Naive B cell (primary cell): ENCODE measurements around the gene GATA2. TPM values are rescaled to one million over a fixed set of nuclear protein-coding genes. Genes with fewer than 3 reads are reported as not detected.

Experiments used
- ATAC-seq, 2 donors: fragments of 150-1000 bp; cut with Tn5 transposase; 2 replicates each; pipeline ENCODE4 v1.10.0; 2021; ENCODE audit warnings: low read depth in 2 of 2, mild to moderate bottlenecking in 2 of 2, moderate library complexity in 2 of 2
- DNase-seq: peaks from one replicate; pipeline ENCODE4 v3.0.0; 2022
- H3K27ac Mint-ChIP-seq, 6 donors: one replicate each; pipeline ENCODE4 v1.8.0; 2020 to 2022; ENCODE audit warnings: mild to moderate bottlenecking in 6 of 6, mixed read lengths in 6 of 6, moderate library complexity in 5 of 6, inconsistent platforms in 2 of 6
- H3K27me3 Mint-ChIP-seq, 3 donors: one replicate each; pipeline ENCODE4 v1.8.0; 2021 to 2022; ENCODE audit warnings: mixed read lengths in 3 of 3, mild to moderate bottlenecking in 1 of 3
- H3K36me3 Mint-ChIP-seq, 2 donors: one replicate each; pipeline ENCODE4 v1.8.0; 2020 to 2022; ENCODE audit warnings: mixed read lengths in 2 of 2, inconsistent platforms in 1 of 2, mild to moderate bottlenecking in 1 of 2
- H3K4me1 Mint-ChIP-seq, 3 donors: one replicate each; pipeline ENCODE4 v1.8.0; 2020 to 2022; ENCODE audit warnings: mixed read lengths in 3 of 3, inconsistent platforms in 1 of 3, mild to moderate bottlenecking in 1 of 3, moderate library complexity in 1 of 3
- H3K4me3 Mint-ChIP-seq, 8 donors: one replicate each; pipeline ENCODE4 v1.8.0; 2020 to 2022; ENCODE audit warnings: mild to moderate bottlenecking in 8 of 8, mixed read lengths in 8 of 8, moderate library complexity in 8 of 8, inconsistent platforms in 2 of 8
- H3K9me3 Mint-ChIP-seq, 7 donors: one replicate each; pipeline ENCODE4 v1.8.0; 2020 to 2022; ENCODE audit warnings: mixed read lengths in 7 of 7, mild to moderate bottlenecking in 5 of 7, inconsistent platforms in 2 of 7, moderate library complexity in 1 of 7
- polyA plus RNA-seq, 6 donors: library from polyadenylated mRNA; unstranded; fragments of 300-500 nt; fragmentation: Illumina TruSeq; gene quantifications; one replicate each; pipeline ENCODE4 v1.2.3, GENCODE V29; 2021; ENCODE audit warnings: low read depth in 6 of 6

GATA2 gene
- polyA plus RNA-seq, 6 donors from 2014 or later = 0.21 to 0.49 (median 0.28) TPM; not detected in 3

DNA sequence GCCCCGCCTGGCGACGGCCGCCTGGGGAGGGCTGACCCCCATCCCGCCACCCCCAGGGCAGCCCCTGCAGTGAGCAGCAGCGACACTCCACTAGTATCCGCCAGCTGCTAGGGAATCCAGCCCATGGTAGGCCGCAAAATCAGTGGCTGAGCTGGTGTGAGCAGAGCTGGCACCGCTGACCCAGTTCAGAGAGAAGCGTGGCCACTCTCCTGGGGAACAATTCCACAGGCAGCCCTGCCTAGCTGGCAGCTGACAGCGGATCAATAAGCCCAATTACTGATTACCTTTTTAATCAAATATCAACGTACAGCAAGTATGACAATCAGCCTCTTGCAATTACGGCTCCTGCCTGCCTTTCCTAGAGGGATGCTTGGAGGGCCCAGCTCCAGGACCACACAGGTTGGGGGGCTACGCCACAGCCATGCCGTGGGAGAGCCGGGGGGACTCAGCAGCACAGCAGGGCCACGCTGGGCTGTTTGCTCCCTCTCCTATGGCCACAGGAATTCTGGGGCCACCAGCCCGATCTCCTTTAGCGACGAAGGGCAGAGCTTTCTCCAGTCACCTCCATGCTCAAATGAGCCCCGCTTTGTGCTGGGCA is 40.2 kb downstream of the GATA2 start:
- Mint-ChIP-seq H3K27ac (peak overlapping the region in 1 of 6 donors; percentile 65), H3K4me3 (no peak overlapping the region), H3K9me3 (peaks cover 0 to 6% (median 2%) of the 10 kb centered on the region in 7 donors), H3K4me1 (peaks cover 6 to 8% (median 7%) of the 10 kb centered on the region in 3 donors), H3K27me3 (peaks cover 40 to 74% (median 71%) of the 10 kb centered on the region in 3 donors), H3K36me3 (peaks cover 0 to 6% of the 10 kb centered on the region in 2 donors)
- ATAC-seq (no peak), DNase-seq (no peak)

DNA sequence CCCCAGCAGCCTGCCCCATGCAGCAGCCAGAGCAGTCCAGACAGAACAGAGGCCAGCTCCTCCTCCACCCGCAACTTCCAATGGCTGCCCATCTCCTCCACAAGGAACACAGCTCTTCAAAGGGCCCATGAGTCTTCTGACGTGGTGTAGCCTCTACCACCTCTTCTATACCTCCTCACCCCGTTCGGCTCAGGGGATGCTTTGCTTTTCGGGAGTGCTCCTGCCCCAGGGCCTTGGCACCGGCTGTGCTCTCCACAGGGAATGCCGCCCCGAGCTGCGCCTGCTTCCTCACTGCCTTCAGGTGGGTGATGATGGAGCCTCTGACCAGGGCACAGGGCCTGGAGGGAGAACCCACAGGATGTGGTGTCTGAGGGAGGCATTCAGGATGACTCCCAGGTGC is 40.9 kb downstream of the GATA2 start:
- Mint-ChIP-seq H3K27me3 (peaks cover 40 to 69% (median 68%) of the 10 kb centered on the region in 3 donors), H3K4me3 (no peak overlapping the region), H3K9me3 (peaks cover 0 to 9% (median 4%) of the 10 kb centered on the region in 7 donors), H3K4me1 (peaks cover 6 to 15% (median 7%) of the 10 kb centered on the region in 3 donors), H3K27ac (peak overlapping the region in 1 of 6 donors; percentile 59), H3K36me3 (peaks cover 0 to 6% of the 10 kb centered on the region in 2 donors)
- DNase-seq (no peak), ATAC-seq (no peak)

DNA sequence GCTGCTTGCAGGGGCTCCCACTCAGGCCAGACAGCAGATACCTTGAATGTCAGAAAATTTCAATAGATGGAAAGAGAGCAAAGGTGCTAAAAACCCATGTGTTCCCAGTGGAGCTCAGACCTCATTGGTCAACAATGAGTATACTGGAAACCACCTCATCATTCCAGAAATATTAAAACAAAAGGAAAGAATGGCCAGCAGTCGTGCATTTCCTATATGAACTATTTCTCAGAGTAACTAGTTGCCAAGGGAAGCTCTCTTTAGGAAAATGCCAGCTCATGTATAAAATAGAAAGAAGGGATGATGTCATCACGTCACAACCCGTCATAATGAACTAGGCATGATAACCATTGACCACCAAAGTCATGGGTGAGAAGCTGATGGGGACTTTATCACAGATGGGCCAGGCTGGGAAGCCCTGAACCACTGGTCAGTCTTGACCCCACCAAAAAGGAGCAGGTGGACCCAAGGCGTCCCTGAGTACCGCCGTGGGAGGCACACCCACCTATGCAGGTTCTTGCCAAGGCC is 43.8 kb downstream of the GATA2 start:
- H3K4me3 Mint-ChIP-seq = peak overlapping the region in 1 of 8 donors; percentile 49

DNA sequence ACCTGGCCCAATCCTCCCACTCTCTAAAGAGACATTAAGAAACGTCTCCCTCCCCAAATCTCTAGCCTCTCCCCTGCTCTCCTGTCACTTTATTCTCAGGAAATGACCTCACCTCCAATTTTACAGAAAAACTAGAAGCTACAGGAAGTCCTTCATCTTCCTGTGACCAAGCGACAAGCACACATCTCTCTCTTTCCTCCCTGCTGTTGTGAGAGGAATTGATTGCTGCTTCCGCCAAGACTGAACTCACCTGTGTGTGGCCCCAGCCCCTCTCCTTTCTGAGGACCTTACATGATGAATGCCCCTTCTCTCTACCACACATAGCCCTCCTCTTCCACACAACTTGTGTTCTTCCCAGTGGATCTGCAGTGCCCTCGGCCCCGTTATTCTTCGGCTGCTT is 44.5 kb downstream of the GATA2 start:
- no peak overlapping the region for H3K4me3 Mint-ChIP-seq
- H3K9me3 Mint-ChIP-seq = peaks cover 0 to 23% (median 8%) of the 10 kb centered on the region in 7 donors
- peaks cover 6 to 15% (median 7%) of the 10 kb centered on the region in 3 donors for H3K4me1 Mint-ChIP-seq
- peaks cover 31 to 44% (median 43%) of the 10 kb centered on the region in 3 donors for H3K27me3 Mint-ChIP-seq
- peaks cover 0 to 19% of the 10 kb centered on the region in 2 donors for H3K36me3 Mint-ChIP-seq
- ATAC-seq = no peak
- H3K27ac Mint-ChIP-seq = no peak overlapping the region
- DNase-seq = no peak

More for the DNA sequence above, 43.8 kb downstream of the GATA2 start:
- Mint-ChIP-seq H3K9me3 (peaks cover 0 to 23% (median 8%) of the 10 kb centered on the region in 7 donors), H3K36me3 (peaks cover 0 to 19% of the 10 kb centered on the region in 2 donors), H3K27me3 (peaks cover 31 to 44% (median 43%) of the 10 kb centered on the region in 3 donors), H3K27ac (no peak overlapping the region), H3K4me1 (peaks cover 6 to 15% (median 7%) of the 10 kb centered on the region in 3 donors)
- DNase-seq (no peak), ATAC-seq (no peak)

DNA sequence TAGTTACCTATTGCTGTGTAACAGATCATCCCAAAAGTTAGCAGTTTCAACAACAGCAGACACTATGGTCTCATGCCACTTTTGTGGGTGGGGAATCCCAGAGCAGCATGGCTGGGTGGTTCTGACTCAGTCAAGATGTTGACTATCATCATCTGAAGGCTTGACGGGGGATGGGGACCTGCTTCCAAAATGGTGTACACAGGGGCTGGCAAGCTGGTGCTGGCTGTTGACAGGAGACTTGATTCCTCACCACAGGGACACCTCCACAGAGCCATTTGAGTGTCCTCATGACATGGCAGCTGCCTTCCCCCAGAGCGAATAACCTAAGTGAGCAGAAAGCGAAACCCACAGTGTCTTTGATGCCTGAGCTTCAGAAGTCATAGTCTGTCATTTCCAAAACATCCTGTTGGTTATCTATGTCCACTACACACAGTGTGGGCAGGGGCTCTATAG is 45.4 kb downstream of the GATA2 start:
- peaks cover 37 to 52% (median 40%) of the 10 kb centered on the region in 3 donors for H3K27me3 Mint-ChIP-seq
- ATAC-seq = peak in 1 of 2 donors; percentile 45
- H3K4me1 Mint-ChIP-seq = peaks cover 6 to 15% (median 7%) of the 10 kb centered on the region in 3 donors
- H3K9me3 Mint-ChIP-seq = peaks cover 0 to 23% (median 8%) of the 10 kb centered on the region in 7 donors
- DNase-seq = no peak
- no peak overlapping the region for H3K27ac Mint-ChIP-seq
- no peak overlapping the region for H3K4me3 Mint-ChIP-seq
- peaks cover 0 to 19% of the 10 kb centered on the region in 2 donors for H3K36me3 Mint-ChIP-seq

DNA sequence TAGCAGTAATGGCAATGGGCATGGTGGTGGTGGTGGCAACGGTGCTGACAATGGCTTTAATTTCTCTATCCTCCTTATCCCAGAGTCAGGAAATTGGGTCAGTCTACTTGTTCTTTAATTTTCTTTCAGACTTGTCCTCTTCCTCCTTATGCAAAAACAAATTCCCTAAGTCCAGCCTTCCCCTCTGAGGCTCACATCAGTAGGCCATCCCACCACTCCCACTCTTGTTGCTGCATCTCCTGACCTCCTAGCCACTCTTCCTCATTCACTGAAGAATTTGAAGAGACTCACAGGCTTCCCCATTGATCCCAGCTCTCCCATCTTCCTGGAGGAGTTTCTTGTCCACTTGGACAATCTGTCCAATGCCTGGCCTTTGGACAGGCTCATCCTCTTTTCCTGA is 46.2 kb downstream of the GATA2 start:
- Mint-ChIP-seq H3K36me3 (peaks cover 0 to 19% of the 10 kb centered on the region in 2 donors), H3K27ac (no peak overlapping the region), H3K4me3 (no peak overlapping the region), H3K27me3 (peaks cover 34 to 47% (median 37%) of the 10 kb centered on the region in 3 donors), H3K9me3 (peaks cover 0 to 23% (median 8%) of the 10 kb centered on the region in 7 donors), H3K4me1 (peaks cover 6 to 15% (median 7%) of the 10 kb centered on the region in 3 donors)
- DNase-seq (no peak), ATAC-seq (no peak)

DNA sequence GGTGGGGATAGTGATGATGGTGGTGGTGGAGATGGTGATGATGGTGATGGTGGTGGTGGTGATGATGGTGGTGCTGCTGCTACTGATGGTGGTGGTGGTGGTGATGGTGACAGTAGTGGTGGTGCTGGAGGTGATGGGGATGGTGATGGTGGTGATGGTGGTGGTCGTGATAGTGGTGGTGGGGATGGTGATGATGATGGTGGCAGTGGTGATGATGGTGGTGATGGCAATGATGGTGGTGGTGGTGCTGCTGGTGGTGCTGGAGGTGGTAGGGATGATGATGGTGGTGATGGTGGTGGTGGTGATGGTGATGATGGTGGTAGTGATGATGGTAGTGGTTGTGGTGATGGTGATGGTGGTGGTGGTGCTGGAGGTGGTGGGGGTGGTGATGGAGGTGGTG is 47.6 kb downstream of the GATA2 start:
- DNase-seq (no peak), ATAC-seq (no peak)
- Mint-ChIP-seq H3K27ac (no peak overlapping the region), H3K4me1 (peaks cover 6 to 15% (median 7%) of the 10 kb centered on the region in 3 donors), H3K9me3 (peaks cover 0 to 23% (median 6%) of the 10 kb centered on the region in 7 donors), H3K36me3 (peaks cover 0 to 17% of the 10 kb centered on the region in 2 donors), H3K4me3 (no peak overlapping the region), H3K27me3 (peaks cover 29 to 38% (median 30%) of the 10 kb centered on the region in 3 donors)

DNA sequence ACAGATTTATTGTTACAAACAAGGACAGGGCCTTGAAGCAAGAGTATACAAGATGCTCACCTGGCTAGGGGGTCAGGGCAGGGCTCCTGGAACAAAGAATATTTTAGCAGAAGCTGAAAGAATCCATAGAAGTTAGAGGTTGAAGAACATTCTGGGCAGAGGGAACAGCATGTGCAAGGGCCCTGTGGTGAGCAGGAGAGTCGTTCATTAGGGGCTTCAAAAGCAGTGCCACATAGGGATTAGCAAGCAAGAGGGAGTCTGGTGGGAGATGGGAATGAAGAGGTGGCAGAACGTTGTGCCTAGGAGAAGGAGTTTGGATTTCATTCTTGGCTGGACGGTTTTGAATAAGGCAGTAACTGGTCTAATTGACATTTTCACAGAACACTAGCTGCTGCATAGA is 49.2 kb downstream of the GATA2 start:
- Mint-ChIP-seq H3K4me3 (no peak overlapping the region), H3K27ac (no peak overlapping the region)

DNA sequence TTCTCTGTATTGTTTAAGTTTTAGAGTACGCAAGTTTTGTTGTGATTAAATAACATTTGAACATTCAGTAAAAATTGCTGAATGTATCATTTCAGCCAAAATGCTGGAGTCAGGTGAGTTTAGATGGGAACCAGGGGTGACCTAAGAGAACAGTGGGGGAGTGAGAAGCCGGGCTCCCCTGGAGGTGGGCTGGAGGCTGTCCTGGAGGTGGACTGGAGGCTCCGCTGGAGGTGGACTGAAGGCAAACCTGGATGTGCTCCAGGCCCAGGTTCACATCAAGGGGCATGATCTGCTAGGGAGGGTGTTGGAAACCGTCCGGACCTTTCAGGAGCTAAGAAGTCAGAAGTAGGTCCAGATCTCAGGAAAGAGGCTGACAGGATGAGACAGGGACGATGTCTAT is 50.1 kb downstream of the GATA2 start:
- DNase-seq (no peak), ATAC-seq (no peak)
- Mint-ChIP-seq H3K27me3 (peaks cover 17 to 42% (median 34%) of the 10 kb centered on the region in 3 donors), H3K36me3 (peaks cover 0 to 12% of the 10 kb centered on the region in 2 donors), H3K9me3 (peaks cover 0 to 23% (median 6%) of the 10 kb centered on the region in 7 donors), H3K4me3 (no peak overlapping the region), H3K27ac (no peak overlapping the region), H3K4me1 (peaks cover 0 to 8% (median 0%) of the 10 kb centered on the region in 3 donors)

More for the DNA sequence above, 49.2 kb downstream of the GATA2 start:
- peaks cover 5 to 13% (median 5%) of the 10 kb centered on the region in 3 donors for H3K4me1 Mint-ChIP-seq
- peaks cover 0 to 12% of the 10 kb centered on the region in 2 donors for H3K36me3 Mint-ChIP-seq
- ATAC-seq (no peak), DNase-seq (no peak)
- H3K27me3 Mint-ChIP-seq = peaks cover 20 to 42% (median 33%) of the 10 kb centered on the region in 3 donors
- peaks cover 0 to 23% (median 6%) of the 10 kb centered on the region in 7 donors for H3K9me3 Mint-ChIP-seq

DNA sequence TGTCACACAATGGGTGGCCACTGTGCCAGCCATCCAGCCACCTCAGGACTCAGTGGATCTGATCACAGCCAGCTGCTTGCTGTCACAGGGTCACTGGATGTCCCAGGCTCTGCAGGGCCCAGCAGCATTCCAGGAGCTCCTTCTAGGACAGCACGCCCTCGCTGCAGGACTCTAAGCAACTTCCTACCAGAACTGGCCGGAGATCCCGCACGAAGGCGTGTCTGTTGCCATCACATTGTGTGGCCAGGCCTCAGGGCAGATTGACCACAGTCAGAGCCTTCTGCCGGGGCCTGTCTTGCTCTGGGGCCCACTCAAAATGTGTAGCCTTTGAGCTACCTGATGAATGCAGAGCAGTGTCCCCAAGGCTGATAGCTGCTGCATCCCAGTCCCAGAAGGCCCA is 50.9 kb downstream of the GATA2 start:
- ATAC-seq (no peak), DNase-seq (no peak)
- no peak overlapping the region for H3K27ac Mint-ChIP-seq
- peaks cover 22 to 42% (median 39%) of the 10 kb centered on the region in 3 donors for H3K27me3 Mint-ChIP-seq
- no peak overlapping the region for H3K4me3 Mint-ChIP-seq
- H3K9me3 Mint-ChIP-seq = peaks cover 0 to 20% (median 3%) of the 10 kb centered on the region in 7 donors
- H3K36me3 Mint-ChIP-seq = peaks cover 0 to 12% of the 10 kb centered on the region in 2 donors
- H3K4me1 Mint-ChIP-seq = no peaks in the 10 kb centered on the region

DNA sequence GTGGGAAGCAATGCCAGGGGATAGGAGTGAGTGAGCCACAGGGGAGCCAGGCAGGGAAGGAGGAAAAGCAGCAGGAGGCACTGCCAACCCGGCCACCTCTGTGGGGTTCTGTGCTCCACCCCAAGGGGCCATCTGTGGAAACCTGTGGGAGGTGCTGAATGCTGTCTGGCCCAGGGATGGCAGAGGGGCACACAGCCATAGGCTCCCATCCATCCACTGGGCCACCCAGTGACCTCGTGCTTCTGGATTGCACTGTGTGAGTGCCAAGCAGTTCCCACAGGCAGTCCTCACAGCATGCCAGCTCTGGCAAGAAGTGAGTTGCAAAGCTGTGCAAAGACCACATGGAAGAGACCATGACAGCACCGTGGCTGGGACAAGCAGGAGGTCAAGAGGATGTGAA is 53.8 kb downstream of the GATA2 start:
- ATAC-seq = no peak
- H3K4me3 Mint-ChIP-seq = no peak overlapping the region
- no peaks in the 10 kb centered on the region for H3K4me1 Mint-ChIP-seq
- H3K27me3 Mint-ChIP-seq = peaks cover 31 to 61% (median 54%) of the 10 kb centered on the region in 3 donors
- no peaks in the 10 kb centered on the region for H3K36me3 Mint-ChIP-seq
- peak overlapping the region in 2 of 6 donors; percentile 57 to 82 for H3K27ac Mint-ChIP-seq
- peaks cover 0 to 2% (median 0%) of the 10 kb centered on the region in 7 donors for H3K9me3 Mint-ChIP-seq
- no peak for DNase-seq

DNA sequence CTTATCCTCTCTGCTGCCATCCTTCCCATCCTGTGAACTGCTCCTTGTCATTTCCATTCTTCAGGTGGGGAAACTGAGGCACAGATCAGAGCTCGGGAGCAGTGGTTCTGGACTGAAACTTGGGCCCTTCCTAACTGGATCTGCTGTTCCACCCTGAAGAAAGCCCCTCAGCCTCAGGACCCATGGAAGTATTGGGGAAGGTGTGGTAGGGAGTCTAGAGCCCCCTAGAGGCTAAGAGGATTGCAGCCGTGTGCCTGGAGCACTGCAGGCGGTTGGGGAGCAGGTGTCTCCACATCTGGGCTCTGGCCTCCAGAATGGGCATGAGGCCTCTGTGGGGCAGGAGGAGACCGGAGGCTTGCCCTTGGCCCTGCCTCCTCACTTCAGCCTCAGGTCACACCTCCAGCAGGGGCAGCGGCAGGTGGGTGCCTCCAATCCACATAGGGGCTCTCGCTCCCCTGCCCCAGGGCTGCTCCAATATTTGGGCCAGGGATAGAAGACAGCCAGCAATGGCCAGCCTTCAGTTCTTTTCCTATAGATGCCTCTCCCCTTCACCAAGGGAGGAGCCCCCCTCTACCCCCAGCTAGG is 54.4 kb downstream of the GATA2 start:
- Mint-ChIP-seq H3K27ac (peak overlapping the region in 1 of 6 donors; percentile 68), H3K4me1 (peaks cover 0 to 3% (median 0%) of the 10 kb centered on the region in 3 donors), H3K9me3 (peaks cover 0 to 3% (median 0%) of the 10 kb centered on the region in 7 donors), H3K36me3 (no peaks in the 10 kb centered on the region), H3K4me3 (no peak overlapping the region), H3K27me3 (peaks cover 36 to 62% (median 54%) of the 10 kb centered on the region in 3 donors)
- DNase-seq = no peak
- ATAC-seq = no peak

DNA sequence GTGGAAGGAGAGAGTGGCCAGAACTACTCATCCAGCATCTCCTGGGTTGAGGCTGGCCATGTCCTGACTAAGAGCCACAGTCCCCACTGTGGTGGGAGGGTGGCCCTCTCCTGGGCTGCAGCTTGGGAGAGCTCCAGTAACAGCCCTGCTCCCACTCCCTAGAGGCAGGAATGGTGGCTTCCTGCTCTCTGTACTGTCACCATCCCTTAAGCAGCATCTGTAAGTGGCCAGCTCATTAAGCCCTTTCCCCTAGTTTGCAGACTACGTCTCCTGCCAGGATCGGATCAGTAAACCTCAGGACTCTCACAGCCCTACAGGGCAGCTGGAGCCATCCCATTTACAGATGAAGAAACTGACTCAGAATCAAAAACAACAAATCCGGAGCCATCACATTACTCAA is 56.8 kb downstream of the GATA2 start:
- ATAC-seq = no peak
- Mint-ChIP-seq H3K27ac (peak overlapping the region in 2 of 6 donors; percentile 6 to 26), H3K4me3 (no peak overlapping the region), H3K27me3 (peaks cover 39 to 75% (median 60%) of the 10 kb centered on the region in 3 donors), H3K4me1 (peaks cover 9 to 12% (median 10%) of the 10 kb centered on the region in 3 donors), H3K9me3 (peaks cover 0 to 3% (median 0%) of the 10 kb centered on the region in 7 donors), H3K36me3 (peaks cover 0 to 11% of the 10 kb centered on the region in 2 donors)
- no peak for DNase-seq
